NCI-H2081 treated with DMSO at 0.1 percent for 48 hours (cell line): ENCODE data around the gene TSPYL1.

Experiments used
- DNase-seq: peaks from one replicate; lab custom pipeline; 2025; lab: John Stamatoyannopoulos, UW

The TSPYL1 gene

GRCh38 chr6:116256694-116257093 lies 23.0 kb downstream of the TSPYL1 start:
- no peak for DNase-seq

GRCh38 chr6:116255246-116255800 lies 24.4 kb downstream of the TSPYL1 start:
- DNase-seq: no peak

- DNase-seq: no peak
These were observed 25.3 kb downstream of the TSPYL1 start for GRCh38 chr6:116254297-116255056.

- peak; percentile 77 for DNase-seq
These were observed 26.0 kb downstream of the TSPYL1 start, which contains the start of gene TSPYL4 for GRCh38 chr6:116253505-116254296. TSS of gene TSPYL4 (minus strand) at chr6:116254075. CDS start at chr6:116254008, 67 bp downstream.

GRCh38 chr6:116253188-116253504 lies 26.6 kb downstream of the TSPYL1 start:
- no peak for DNase-seq

- DNase-seq: no peak
These were observed 28.0 kb downstream of the TSPYL1 start for GRCh38 chr6:116251568-116252384.

- no peak for DNase-seq
These were observed 31.2 kb downstream of the TSPYL1 start for GRCh38 chr6:116248577-116248976.

- no peak for DNase-seq
These were observed 32.4 kb downstream of the TSPYL1 start for GRCh38 chr6:116247285-116247684.

GRCh38 chr6:116246089-116246488 lies 33.6 kb downstream of the TSPYL1 start:
- no peak for DNase-seq

- DNase-seq: no peak
These were observed 35.4 kb downstream of the TSPYL1 start for GRCh38 chr6:116244284-116244683.

GRCh38 chr6:116239856-116240255 lies 39.9 kb downstream of the TSPYL1 start:
- no peak for DNase-seq

- no peak for DNase-seq
These were observed 40.5 kb downstream of the TSPYL1 start for GRCh38 chr6:116239256-116239655.

GRCh38 chr6:116238083-116238482 lies 41.6 kb downstream of the TSPYL1 start:
- no peak for DNase-seq

GRCh38 chr6:116234689-116235088 lies 45.0 kb downstream of the TSPYL1 start:
- DNase-seq: no peak

GRCh38 chr6:116229287-116229913 lies 50.3 kb downstream of the TSPYL1 start:
- DNase-seq: no peak
